GM19238 (cell line): ENCODE data around the gene MTMR1.

Experiments used
- DNase-seq: peaks from one replicate; pipeline ENCODE4 v3.0.0; 2011; ENCODE audit warnings: low spot score; ENCODE audit not compliant: insufficient read length

MTMR1 gene

DNA sequence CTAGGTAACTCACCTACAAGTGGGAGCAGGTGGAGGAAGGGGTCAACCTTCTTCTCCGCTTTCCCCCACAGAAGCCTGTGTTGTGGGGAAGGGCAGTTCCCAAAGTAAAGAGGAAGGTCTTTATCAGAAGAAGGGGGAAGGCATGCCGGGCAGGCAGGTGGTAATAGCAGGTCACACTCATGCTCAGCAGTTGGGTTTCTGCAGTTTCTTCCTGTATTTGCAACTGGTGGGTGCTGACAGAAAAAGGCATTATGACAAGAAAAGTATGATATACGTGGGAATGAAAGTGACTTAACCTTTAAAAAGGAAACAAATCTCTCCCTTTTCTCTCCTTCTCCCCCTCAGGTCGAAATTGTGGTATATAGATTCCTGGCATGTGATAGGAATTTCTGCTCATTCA, 3.7 kb downstream of the MTMR1 start:
- no peak for DNase-seq

GRCh38 chrX:150697641-150698040, 4.4 kb downstream of the MTMR1 start:
- no peak for DNase-seq

DNA sequence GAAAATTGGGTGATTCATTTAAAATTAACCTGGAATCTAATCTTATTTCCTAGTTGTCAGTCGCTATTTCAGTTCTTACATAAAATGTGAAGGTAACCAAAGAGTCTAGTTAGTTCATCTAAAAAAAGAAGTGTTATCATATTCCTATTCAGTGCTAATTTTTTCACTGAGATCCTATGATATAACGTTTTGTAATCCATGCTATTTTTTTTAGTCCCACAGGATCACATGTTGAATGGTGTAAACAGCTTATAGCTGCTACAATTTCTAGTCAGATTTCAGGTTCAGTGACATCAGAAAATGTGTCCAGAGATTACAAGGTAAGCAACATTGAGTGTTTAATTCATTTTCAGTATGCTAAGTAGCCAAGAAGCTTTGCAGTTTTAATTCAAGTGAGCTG, 5.8 kb downstream of the MTMR1 start:
- DNase-seq, result no peak

GRCh38 chrX:150700107-150700506, 6.9 kb downstream of the MTMR1 start:
- DNase-seq, result no peak

DNA sequence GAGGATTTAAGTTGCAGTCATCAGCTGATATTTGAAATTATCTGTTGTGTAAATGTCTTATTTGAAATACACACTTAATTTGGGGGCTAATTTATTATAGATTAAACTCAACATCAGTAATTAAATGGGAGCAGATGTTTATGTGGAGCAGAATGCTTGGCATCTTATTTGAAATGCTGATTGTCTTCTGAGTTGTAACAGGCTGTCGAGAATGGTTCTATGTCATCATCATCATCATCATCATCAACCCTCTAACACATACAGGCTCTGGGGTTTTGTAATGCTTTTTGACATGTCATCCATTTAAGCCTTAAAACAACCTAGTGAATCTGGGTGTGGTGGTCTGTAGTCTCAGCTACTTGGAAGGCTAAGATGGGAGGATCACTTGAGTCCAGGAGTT, 8.2 kb downstream of the MTMR1 start:
- DNase-seq, result no peak

GRCh38 chrX:150702966-150703694, 9.9 kb downstream of the MTMR1 start:
- DNase-seq, result no peak

DNA sequence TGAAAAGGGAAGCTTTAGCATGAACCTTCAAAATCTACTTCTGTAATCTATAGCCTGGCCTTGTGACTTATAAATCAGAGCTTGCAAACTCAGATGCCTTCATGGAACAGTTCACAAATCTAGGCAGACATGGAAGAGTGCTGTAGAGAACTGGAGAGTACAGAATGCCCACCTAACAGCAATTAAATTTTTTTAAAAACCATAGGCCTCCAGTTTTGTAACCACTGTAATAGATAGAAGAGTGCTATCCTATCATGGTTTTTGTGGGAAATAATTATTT, 10.4 kb downstream of the MTMR1 start:
- no peak for DNase-seq

DNA sequence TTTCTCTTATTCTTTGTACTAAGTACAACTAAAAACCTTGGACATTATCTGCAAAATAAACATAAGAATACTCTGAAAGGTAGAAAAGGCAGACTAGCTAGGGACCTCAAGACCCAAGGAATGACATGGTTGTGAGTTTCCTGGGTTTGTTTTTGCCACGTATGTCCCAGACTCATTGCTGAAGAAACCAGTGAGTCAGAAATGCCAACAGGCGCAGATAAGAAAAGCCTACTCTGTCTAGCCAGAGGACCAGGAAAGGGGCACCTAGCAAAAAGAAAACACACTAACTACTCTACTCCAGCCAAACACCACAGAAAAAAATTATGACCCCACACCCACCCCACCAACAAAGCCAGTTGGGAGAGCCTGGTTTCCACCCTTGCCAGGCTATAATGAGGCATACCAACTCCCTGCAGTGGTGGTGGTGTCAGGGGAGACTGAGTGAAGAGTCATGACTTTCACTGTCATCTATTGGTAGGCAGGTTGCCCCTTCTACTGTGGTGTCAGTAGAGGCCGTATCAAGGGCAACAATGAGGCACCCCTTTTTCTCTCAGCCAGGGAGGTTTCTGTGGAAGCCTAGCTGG, 10.9 kb downstream of the MTMR1 start:
- DNase-seq, result no peak

DNA sequence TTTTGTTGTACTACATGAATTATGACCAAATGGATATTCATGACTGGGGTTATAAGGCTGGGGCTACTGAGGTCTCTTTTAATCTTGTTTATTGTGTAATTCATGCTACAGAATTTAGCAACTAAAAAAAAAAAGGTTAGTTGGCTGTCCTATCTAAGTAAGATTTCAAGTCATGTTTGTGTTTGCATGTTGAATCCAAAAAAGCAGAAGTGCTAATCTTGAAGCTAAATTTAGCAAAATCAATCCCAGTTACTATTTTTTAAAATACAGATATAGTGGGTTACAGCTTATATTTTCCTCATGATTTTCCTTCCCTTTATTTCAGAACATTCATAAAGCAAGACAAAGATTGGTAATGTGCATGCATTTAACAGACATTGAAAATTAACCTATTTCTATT, 19.4 kb downstream of the MTMR1 start:
- no peak for DNase-seq

DNA sequence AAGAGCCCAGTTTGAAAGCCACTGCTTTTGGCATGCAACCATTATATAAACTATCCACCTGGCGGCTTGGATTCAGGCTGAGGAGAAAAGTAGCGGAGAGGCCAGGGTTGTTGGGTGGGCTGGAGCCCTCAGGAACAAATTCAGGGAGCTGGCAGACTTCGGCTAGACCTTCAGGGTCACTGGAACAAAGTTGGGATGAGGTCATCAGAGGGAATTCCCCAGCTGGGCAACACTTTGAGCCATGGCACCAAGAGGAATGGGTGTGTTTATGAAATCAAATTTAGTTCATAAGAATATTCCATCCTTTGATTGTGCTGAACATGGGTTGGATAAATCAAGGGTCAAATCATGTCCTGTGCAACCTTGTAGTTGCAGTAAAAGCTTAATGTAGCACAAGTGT, 22.0 kb downstream of the MTMR1 start:
- DNase-seq, result no peak

DNA sequence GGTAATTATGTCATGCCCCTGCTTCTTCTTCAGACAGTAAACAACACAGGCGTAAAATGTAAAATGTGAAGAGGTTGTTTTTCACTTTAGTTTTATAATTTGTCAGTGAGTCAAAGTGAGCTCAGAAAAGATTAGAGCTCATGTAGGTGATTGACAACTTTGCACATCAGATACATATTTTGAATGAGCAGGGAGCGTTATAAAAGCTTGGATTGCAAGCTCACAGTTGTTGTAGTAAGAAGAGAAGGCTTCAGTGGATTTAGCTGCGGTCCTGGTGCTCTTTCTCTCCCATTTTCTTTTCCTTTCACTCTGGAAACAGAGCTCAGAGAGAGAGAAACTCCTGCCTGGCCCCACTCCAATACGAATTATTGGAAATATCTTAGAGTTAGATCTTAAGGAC, 26.4 kb downstream of the MTMR1 start:
- no peak for DNase-seq

GRCh38 chrX:150729956-150730355, 36.8 kb downstream of the MTMR1 start:
- DNase-seq, result no peak

- no peak for DNase-seq
Observed at GRCh38 chrX:150730719-150731118, 37.5 kb downstream of the MTMR1 start.

GRCh38 chrX:150731795-150732194, 38.6 kb downstream of the MTMR1 start:
- DNase-seq, result no peak

- no peak for DNase-seq
Observed at GRCh38 chrX:150736475-150736874, 43.3 kb downstream of the MTMR1 start.

DNA sequence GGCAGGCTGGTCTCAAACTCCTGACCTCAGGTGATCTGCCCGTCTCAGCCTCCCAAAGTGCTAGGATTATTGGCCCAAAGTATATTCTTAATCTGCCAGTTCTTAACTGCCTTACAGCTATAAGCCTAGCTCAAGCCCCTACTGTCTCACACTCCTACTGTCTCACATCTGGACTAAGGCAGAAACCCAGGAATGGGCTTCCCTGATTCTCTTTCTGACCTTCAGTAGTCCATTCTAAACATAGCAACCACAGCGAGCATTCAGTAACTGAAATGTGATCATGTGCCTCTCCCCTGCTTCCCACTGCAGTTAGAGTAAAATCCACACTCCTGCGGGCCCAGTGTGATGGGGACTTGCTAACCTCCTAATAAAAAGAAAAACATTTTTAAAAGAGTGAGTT, 58.9 kb downstream of the MTMR1 start:
- DNase-seq, result no peak

- no peak for DNase-seq
Observed at GRCh38 chrX:150753357-150753756, 60.2 kb downstream of the MTMR1 start.

DNA sequence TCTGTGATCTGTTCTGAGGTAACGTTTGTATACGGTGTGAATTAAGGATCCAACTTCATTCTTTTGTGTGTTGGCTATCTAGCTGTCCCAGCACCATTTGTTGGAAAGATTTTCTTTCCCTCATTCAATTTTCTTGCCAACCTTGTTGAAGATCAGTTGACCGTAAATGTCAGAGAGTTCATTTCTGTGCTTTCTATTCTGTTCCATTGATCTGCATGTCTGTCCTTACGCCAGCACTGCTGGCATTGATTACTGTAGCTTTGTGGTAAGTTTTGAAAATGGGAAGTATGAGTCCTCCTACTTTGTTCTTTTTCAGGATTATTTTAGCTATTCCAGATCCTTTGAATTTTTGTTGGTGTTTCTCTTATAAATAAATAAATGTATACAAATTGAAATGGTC, 60.8 kb downstream of the MTMR1 start:
- no peak for DNase-seq

GRCh38 chrX:150757371-150757770, 64.2 kb downstream of the MTMR1 start:
- DNase-seq, result no peak

- DNase-seq, result no peak
Observed at GRCh38 chrX:150759568-150760416, 66.6 kb downstream of the MTMR1 start.

- no peak for DNase-seq
Observed at GRCh38 chrX:150761176-150761818, 68.1 kb downstream of the MTMR1 start.

- no peak for DNase-seq
Observed at GRCh38 chrX:150761819-150762216, 68.6 kb downstream of the MTMR1 start.
